AG10803 (cell line): ENCODE results near the gene USP32.
"Not testable (repeated sequence)": the region's sequence is repeated elsewhere in the genome, so short reads cannot be mapped to it uniquely, and the experiment has no call there.

ENCODE experiments used
- DNase-seq: peaks from one replicate; pipeline ENCODE4 v3.0.0; 2010; ENCODE audit warnings: low read depth
- H3K4me3 ChIP-seq: 2 replicates; pipeline ENCODE4 v1.5.1; 2011; ENCODE audit warnings: mild to moderate bottlenecking, low read length, control low read depth
- CTCF ChIP-seq: conservative IDR thresholded peaks from 2 replicates; pipeline ENCODE4 v1.5.1; 2011; ENCODE audit warnings: mild to moderate bottlenecking, low read length, control low read depth, inconsistent platforms

USP32 gene

GRCh38 chr17:60425626-60426025 is 33.7 kb upstream of the USP32 start:
- DNase-seq, result no peak
- TF ChIP-seq CTCF, result no peak
- no peak overlapping the region for H3K4me3 ChIP-seq

- no peak for DNase-seq
- no peak for TF ChIP-seq CTCF
- H3K4me3 ChIP-seq, result no peak overlapping the region
Observed at GRCh38 chr17:60423865-60424264, 31.9 kb upstream of the USP32 start.

- TF ChIP-seq CTCF, result no peak
- DNase-seq, result no peak
- peak within 1 kb of the TSS; percentile 63 for H3K4me3 ChIP-seq
Observed at GRCh38 chr17:60422162-60422665, 30.3 kb upstream of the USP32 start, which contains the start of gene CHCT1. CHCT1 (plus strand) TSS chr17:60422489; CDS start chr17:60422593, 104 bp downstream.

- H3K4me3 ChIP-seq, result peak overlapping the region; percentile 63
- TF ChIP-seq CTCF, result peak; percentile 68
- peak; percentile 59 for DNase-seq
Observed at GRCh38 chr17:60421273-60422161, 29.6 kb upstream of the USP32 start.

- DNase-seq, H3K4me3 ChIP-seq: not testable (repeated sequence)
Observed at GRCh38 chr17:60419875-60420274, 27.9 kb upstream of the USP32 start.

GRCh38 chr17:60419003-60419402 is 27.1 kb upstream of the USP32 start:
- not testable (repeated sequence) for H3K4me3 ChIP-seq, DNase-seq

- no peak overlapping the region for H3K4me3 ChIP-seq
- DNase-seq, result peak; percentile 28
- no peak for TF ChIP-seq CTCF
Observed at GRCh38 chr17:60416368-60416925, 24.5 kb upstream of the USP32 start.

GRCh38 chr17:60415146-60415545 is 23.2 kb upstream of the USP32 start:
- H3K4me3 ChIP-seq, result no peak overlapping the region
- no peak for DNase-seq
- TF ChIP-seq CTCF, result no peak
